ENCODE data around the gene FOXP1.

Gene FOXP1

DNA sequence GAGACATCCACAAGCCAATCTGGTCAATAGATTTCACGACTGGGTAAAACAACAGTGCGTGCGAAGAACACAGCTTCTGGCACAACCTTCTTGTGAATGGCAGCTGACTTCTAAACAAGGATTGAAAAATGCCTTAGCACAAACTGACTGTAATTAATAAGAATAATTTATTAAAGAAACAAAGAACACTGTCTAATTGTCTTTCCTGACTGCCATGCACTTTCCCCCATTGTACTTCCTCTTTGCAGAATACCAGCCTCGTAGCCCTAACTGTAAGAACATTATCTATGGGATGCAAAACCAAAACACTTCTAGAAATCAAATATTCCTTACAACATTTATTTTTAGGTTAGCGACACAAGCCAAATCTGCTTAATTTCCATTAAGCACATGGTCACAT, 6.5 kb downstream of the FOXP1 start:
- Histone ChIP-seq H3K79me2 (ENCODE audit: insufficient read depth, low read length) (peaks cover 92% of the 10 kb centered on the region), H3K4me3 (ENCODE audit: low read depth, low read length, poor library complexity, severe bottlenecking) (peak overlapping the region; percentile 93), H3K4me2 (ENCODE audit: low read length) (peak overlapping the region; percentile 96), H3K4me1 (ENCODE audit: insufficient read depth, low read length, severe bottlenecking) (peaks cover 80% of the 10 kb centered on the region), H4K20me1 (ENCODE audit: insufficient read depth, low read length) (no peaks in the 10 kb centered on the region), H3K27me3 (ENCODE audit: insufficient read depth, low read length) (no peaks in the 10 kb centered on the region), H3K9me3 (ENCODE audit: low read length) (no peaks in the 10 kb centered on the region), H3F3A (ENCODE audit: insufficient read depth, low read length) (no peaks in the 10 kb centered on the region), H3K9ac (ENCODE audit: low read length) (peak overlapping the region; percentile 96), H3K36me3 (ENCODE audit: insufficient read depth, low read length) (peaks cover 40% of the 10 kb centered on the region; the same call in 1 of the 2 replicates), H3K9me2 (ENCODE audit: low read depth, low read length) (no peaks in the 10 kb centered on the region), H2AFZ (ENCODE audit: low read length) (no peak overlapping the region), H3K27ac (ENCODE audit: low read depth, low read length, poor library complexity, severe bottlenecking) (peak overlapping the region; percentile 98)
- no peak for TF ChIP-seq EZH2 (IDR thresholded peaks at IDR 0.05; ENCODE audit: borderline replicate concordance, low read length)
- TF ChIP-seq CTCF (IDR thresholded peaks at IDR 0.05; ENCODE audit: low read length): no peak

GRCh38 chr3:71575433-71575832, 8.1 kb downstream of the FOXP1 start:
- no peak overlapping the region for H2AFZ ChIP-seq (ENCODE audit: low read length)
- no peaks in the 10 kb centered on the region for H3K9me2 ChIP-seq (ENCODE audit: low read depth, low read length)
- peak overlapping the region; percentile 98 for H3K27ac ChIP-seq (ENCODE audit: low read depth, low read length, poor library complexity, severe bottlenecking)
- peak overlapping the region; percentile 96 for H3K9ac ChIP-seq (ENCODE audit: low read length)
- H3K4me1 ChIP-seq (ENCODE audit: insufficient read depth, low read length, severe bottlenecking): peaks cover 96% of the 10 kb centered on the region
- no peaks in the 10 kb centered on the region for H4K20me1 ChIP-seq (ENCODE audit: insufficient read depth, low read length)
- H3F3A ChIP-seq (ENCODE audit: insufficient read depth, low read length): no peaks in the 10 kb centered on the region
- peaks cover 99% of the 10 kb centered on the region for H3K79me2 ChIP-seq (ENCODE audit: insufficient read depth, low read length)
- TF ChIP-seq CTCF (IDR thresholded peaks at IDR 0.05; ENCODE audit: low read length): no peak
- TF ChIP-seq EZH2 (IDR thresholded peaks at IDR 0.05; ENCODE audit: borderline replicate concordance, low read length): no peak
- H3K36me3 ChIP-seq (ENCODE audit: insufficient read depth, low read length): peaks cover 51% of the 10 kb centered on the region; the same call in 1 of the 2 replicates
- H3K4me2 ChIP-seq (ENCODE audit: low read length): peak overlapping the region; percentile 96
- no peaks in the 10 kb centered on the region for H3K27me3 ChIP-seq (ENCODE audit: insufficient read depth, low read length)
- H3K9me3 ChIP-seq (ENCODE audit: low read length): no peaks in the 10 kb centered on the region
- H3K4me3 ChIP-seq (ENCODE audit: low read depth, low read length, poor library complexity, severe bottlenecking): peak overlapping the region; percentile 93

- Histone ChIP-seq H4K20me1 (ENCODE audit: insufficient read depth, low read length) (no peaks in the 10 kb centered on the region), H3K9me2 (ENCODE audit: low read depth, low read length) (no peaks in the 10 kb centered on the region), H3K27ac (ENCODE audit: low read depth, low read length, poor library complexity, severe bottlenecking) (peak overlapping the region; percentile 98), H2AFZ (ENCODE audit: low read length) (no peak overlapping the region), H3F3A (ENCODE audit: insufficient read depth, low read length) (no peaks in the 10 kb centered on the region), H3K4me1 (ENCODE audit: insufficient read depth, low read length, severe bottlenecking) (peaks cover 100% of the 10 kb centered on the region), H3K36me3 (ENCODE audit: insufficient read depth, low read length) (peaks cover 52% of the 10 kb centered on the region; the same call in 1 of the 2 replicates), H3K4me2 (ENCODE audit: low read length) (peak overlapping the region; percentile 47), H3K4me3 (ENCODE audit: low read depth, low read length, poor library complexity, severe bottlenecking) (peak overlapping the region; percentile 5), H3K9me3 (ENCODE audit: low read length) (no peaks in the 10 kb centered on the region), H3K79me2 (ENCODE audit: insufficient read depth, low read length) (peaks cover 87% of the 10 kb centered on the region), H3K27me3 (ENCODE audit: insufficient read depth, low read length) (no peaks in the 10 kb centered on the region), H3K9ac (ENCODE audit: low read length) (peak overlapping the region; percentile 40; the same call in 1 of the 2 replicates)
- no peak for TF ChIP-seq CTCF (IDR thresholded peaks at IDR 0.05; ENCODE audit: low read length)
- no peak for TF ChIP-seq EZH2 (IDR thresholded peaks at IDR 0.05; ENCODE audit: borderline replicate concordance, low read length)
Measured at GRCh38 chr3:71573181-71573580, 10.3 kb downstream of the FOXP1 start.
